Liver (tissue), 9 donors: Measurements from ENCODE around the gene IL36B. TPM values are rescaled to one million over a fixed set of nuclear protein-coding genes. Genes with fewer than 3 reads are reported as not detected.

Experiments
- DNase-seq: peaks from one replicate; pipeline ENCODE4 v3.0.0-alpha.2; 2017; ENCODE audit warnings: low spot score
- H3K27ac ChIP-seq, 2 donors: one replicate each; pipeline ENCODE4 v1.7.0; 2013; ENCODE audit warnings: inconsistent platforms in 2 of 2, low read length in 2 of 2, control low read depth in 1 of 2, low read depth in 1 of 2, mild to moderate bottlenecking in 1 of 2
- H3K27me3 ChIP-seq, 4 donors: one replicate each; pipeline versions ENCODE4 v1.6.1 to v1.7.0; 2013; ENCODE audit warnings: low read length in 3 of 4, inconsistent platforms in 1 of 4, mild to moderate bottlenecking in 1 of 4, moderate library complexity in 1 of 4; ENCODE audit not compliant: control insufficient read depth in 4 of 4, insufficient read depth in 4 of 4
- H3K36me3 ChIP-seq, 4 donors: one replicate each; pipeline versions ENCODE4 v1.6.1 to v1.7.0; 2013; ENCODE audit warnings: low read length in 3 of 4, mild to moderate bottlenecking in 3 of 4, low read depth in 1 of 4, moderate library complexity in 1 of 4; ENCODE audit not compliant: control insufficient read depth in 4 of 4, insufficient read depth in 3 of 4
- H3K4me1 ChIP-seq, 4 donors: one replicate each; pipeline versions ENCODE4 v1.6.1 to v1.7.0; 2013; ENCODE audit warnings: low read length in 3 of 4, mild to moderate bottlenecking in 3 of 4, moderate library complexity in 1 of 4; ENCODE audit not compliant: control insufficient read depth in 4 of 4, insufficient read depth in 4 of 4
- H3K4me3 ChIP-seq, 3 donors: one replicate each; pipeline versions ENCODE4 v1.6.1 to v1.7.0; 2013; ENCODE audit warnings: low read length in 3 of 3, control low read depth in 1 of 3, low read depth in 1 of 3, mild to moderate bottlenecking in 1 of 3
- H3K9ac ChIP-seq, 2 donors: one replicate each; pipeline ENCODE4 v1.7.0; 2013; ENCODE audit warnings: low read length in 2 of 2, mild to moderate bottlenecking in 2 of 2, moderate library complexity in 2 of 2, control low read depth in 1 of 2, low read depth in 1 of 2
- H3K9me3 ChIP-seq, 4 donors: one replicate each; pipeline versions ENCODE4 v1.6.1 to v1.7.0; 2013; ENCODE audit warnings: low read length in 3 of 4; ENCODE audit not compliant: control insufficient read depth in 4 of 4
- ATF3 ChIP-seq: IDR thresholded peaks from 2 replicates; pipeline ENCODE4 v1.6.1; 2016; ENCODE audit warnings: antibody characterized with exemption
- CTCF ChIP-seq: fragments of 150-350 bp; IDR thresholded peaks from 2 replicates; pipeline ENCODE4 v1.5.1; 2017; ENCODE audit warnings: improper control_type of control experiment, low read depth, low read length; ENCODE audit not compliant: missing input control
- EGR1 ChIP-seq, 2 donors: IDR thresholded peaks; 2 replicates each; pipeline ENCODE4 v1.6.1; 2016 to 2018; ENCODE audit warnings: antibody characterized with exemption in 2 of 2, low read depth in 2 of 2
- FOXA1 ChIP-seq: IDR thresholded peaks from 2 replicates; pipeline ENCODE4 v1.6.1; 2016; ENCODE audit warnings: antibody characterized with exemption
- FOXA2 ChIP-seq: IDR thresholded peaks from 2 replicates; pipeline ENCODE4 v1.6.1; 2016; ENCODE audit warnings: antibody characterized with exemption
- GABPA ChIP-seq, 2 donors: IDR thresholded peaks in 1 of 2; conservative IDR thresholded peaks in 1 of 2; 2 replicates each; pipeline ENCODE4 v1.6.1; 2016; ENCODE audit warnings: antibody characterized with exemption in 2 of 2, mild to moderate bottlenecking in 1 of 2, moderate library complexity in 1 of 2
- HNF4A ChIP-seq, 2 donors: conservative IDR thresholded peaks; 2 replicates each; pipeline ENCODE4 v1.6.1; 2016; ENCODE audit warnings: antibody characterized with exemption in 2 of 2, mild to moderate bottlenecking in 2 of 2
- HNF4G ChIP-seq: IDR thresholded peaks from 2 replicates; pipeline ENCODE4 v1.6.1; 2016; ENCODE audit warnings: antibody characterized with exemption
- JUND ChIP-seq, 2 donors: IDR thresholded peaks; 2 replicates each; pipeline ENCODE4 v1.6.1; 2016; ENCODE audit warnings: antibody characterized with exemption in 2 of 2
- MAX ChIP-seq: IDR thresholded peaks from 2 replicates; pipeline ENCODE4 v1.6.1; 2016; ENCODE audit warnings: antibody characterized with exemption
- NR2F2 ChIP-seq: IDR thresholded peaks from 2 replicates; pipeline ENCODE4 v1.6.1; 2016; ENCODE audit warnings: antibody characterized with exemption
- RAD21 ChIP-seq, 2 donors: IDR thresholded peaks; 2 replicates each; pipeline ENCODE4 v1.6.1; 2016; ENCODE audit warnings: antibody characterized with exemption in 2 of 2, mild to moderate bottlenecking in 2 of 2
- REST ChIP-seq: IDR thresholded peaks from 2 replicates; pipeline ENCODE4 v1.6.1; 2016; ENCODE audit warnings: antibody characterized with exemption, mild to moderate bottlenecking
- RXRA ChIP-seq, 2 donors: IDR thresholded peaks; 2 replicates each; pipeline ENCODE4 v1.6.1; 2017 to 2018; ENCODE audit warnings: antibody characterized with exemption in 2 of 2, mild to moderate bottlenecking in 1 of 2
- SP1 ChIP-seq: IDR thresholded peaks from 2 replicates; pipeline ENCODE4 v1.6.1; 2018; ENCODE audit warnings: antibody characterized with exemption, mild to moderate bottlenecking
- TAF1 ChIP-seq: conservative IDR thresholded peaks from 2 replicates; pipeline ENCODE4 v1.6.1; 2016; ENCODE audit warnings: antibody characterized with exemption, mild to moderate bottlenecking
- YY1 ChIP-seq: IDR thresholded peaks from 2 replicates; pipeline ENCODE4 v1.6.1; 2016; ENCODE audit warnings: antibody characterized with exemption, mild to moderate bottlenecking
- ZBTB33 ChIP-seq: IDR thresholded peaks from 2 replicates; pipeline ENCODE4 v1.6.1; 2016; ENCODE audit warnings: antibody characterized with exemption
- WGBS: extraction: QIAGEN DNeasy Blood & Tissue Kit; methylation state at CpG from one replicate; pipeline ENCODE4 v1.1.7; 2013; 5-methylcytosine and 5-hydroxymethylcytosine counted together
- polyA plus RNA-seq, 2 donors: library from polyadenylated mRNA; stranded (reverse) in 1 of 2; unstranded in 1 of 2; fragments of 200-250 nt in 1 of 2; fragments of >200 nt in 1 of 2; fragmentation: Nextera tagmentation in 1 of 2; extraction: Ambion mirVana in 1 of 2; gene quantifications; one replicate each; pipeline versions ENCODE4 v1.2.1 to v1.2.3, GENCODE V29; 2013 to 2015
- total RNA-seq, 2 donors: library from RNA; depleted of rRNA; stranded (reverse); fragments of >200 nt; gene quantifications; one replicate each; pipeline ENCODE4 v1.2.3, GENCODE V29; 2014
- donor health status: healthy.
- donor health status: healthy.
- donor health status: healthy.
- donor health status: healthy.
- donor health status: healthy.

The IL36B gene
- total and polyA plus RNA-seq, 4 donors: not detected

GRCh38 chr2:113081488-113082210 is 29.0 kb upstream of the IL36B start:
- no peak overlapping the region for H3K4me3 ChIP-seq
- no peak for DNase-seq
- WGBS: 90% methylated on average over 2 of the region's 2 CpGs
- H3K27ac ChIP-seq: no peak overlapping the region
- H3K27me3 ChIP-seq: no peaks in the 10 kb centered on the region
- H3K9ac ChIP-seq: no peak overlapping the region
- no peaks in the 10 kb centered on the region for H3K9me3 ChIP-seq
- no peaks in the 10 kb centered on the region for H3K36me3 ChIP-seq
- H3K4me1 ChIP-seq: peaks cover 2 to 20% (median 9%) of the 10 kb centered on the region in 4 donors
- no peak for TF ChIP-seq FOXA1
- no peak for TF ChIP-seq ZBTB33
- no peak for TF ChIP-seq JUND (IDR thresholded peaks at IDR 0.05)
- TF ChIP-seq GABPA (IDR thresholded peaks at IDR 0.05 in 1 of 2, conservative IDR thresholded peaks at IDR 0.05 in 1 of 2): no peak

GRCh38 chr2:113080134-113080533 is 27.5 kb upstream of the IL36B start:
- Histone ChIP-seq H3K4me1 (peaks cover 2 to 20% (median 9%) of the 10 kb centered on the region in 4 donors), H3K4me3 (no peak overlapping the region), H3K9ac (no peak overlapping the region), H3K27ac (no peak overlapping the region), H3K27me3 (no peaks in the 10 kb centered on the region), H3K9me3 (no peaks in the 10 kb centered on the region), H3K36me3 (no peaks in the 10 kb centered on the region)
- DNase-seq: peak; percentile 54
- 43% methylated on average over 9 of the region's 9 CpGs for WGBS
- peak; percentile 83 for TF ChIP-seq CTCF
- TF ChIP-seq RAD21 (IDR thresholded peaks at IDR 0.05): peak; percentile 89 to 90
- peak; percentile 44 for TF ChIP-seq YY1
- TF ChIP-seq HNF4A (conservative IDR thresholded peaks at IDR 0.05): no peak

- peak overlapping the region in 1 of 2 donors; percentile 32 for H3K27ac ChIP-seq
- no peak overlapping the region for H3K9ac ChIP-seq
- no peak for DNase-seq
- no peak overlapping the region for H3K4me3 ChIP-seq
- no peaks in the 10 kb centered on the region for H3K27me3 ChIP-seq
- WGBS: 87% methylated on average over 4 of the region's 4 CpGs
- H3K4me1 ChIP-seq: peaks cover 2 to 20% (median 9%) of the 10 kb centered on the region in 4 donors
- H3K36me3 ChIP-seq: no peaks in the 10 kb centered on the region
- no peaks in the 10 kb centered on the region for H3K9me3 ChIP-seq
- no peak for TF ChIP-seq JUND (IDR thresholded peaks at IDR 0.05)
- TF ChIP-seq RAD21 (IDR thresholded peaks at IDR 0.05): no peak
- TF ChIP-seq MAX: no peak
- TF ChIP-seq ATF3: no peak
- no peak for TF ChIP-seq SP1
- TF ChIP-seq EGR1 (IDR thresholded peaks at IDR 0.05; ENCODE audit: low read depth in 2 of 2): no peak
- TF ChIP-seq GABPA (IDR thresholded peaks at IDR 0.05 in 1 of 2, conservative IDR thresholded peaks at IDR 0.05 in 1 of 2): no peak
- TF ChIP-seq REST: no peak
- no peak for TF ChIP-seq NR2F2
- no peak for TF ChIP-seq FOXA2
- no peak for TF ChIP-seq FOXA1
- TF ChIP-seq YY1: no peak
- no peak for TF ChIP-seq RXRA (IDR thresholded peaks at IDR 0.05)
- TF ChIP-seq HNF4G: no peak
- no peak for TF ChIP-seq ZBTB33
- no peak for TF ChIP-seq TAF1
- no peak for TF ChIP-seq HNF4A (conservative IDR thresholded peaks at IDR 0.05)
Measured at GRCh38 chr2:113079131-113079530, 26.5 kb upstream of the IL36B start.
